ENCODE measurements around the gene UFD1. TPM values are rescaled to one million over a fixed set of nuclear protein-coding genes. Genes with fewer than 3 reads are reported as not detected.

UFD1 gene
- total RNA-seq, 4 donors from 2014 or later, result 32.3 to 47.5 (median 40.3) TPM

- TF ChIP-seq, protein P1, sequence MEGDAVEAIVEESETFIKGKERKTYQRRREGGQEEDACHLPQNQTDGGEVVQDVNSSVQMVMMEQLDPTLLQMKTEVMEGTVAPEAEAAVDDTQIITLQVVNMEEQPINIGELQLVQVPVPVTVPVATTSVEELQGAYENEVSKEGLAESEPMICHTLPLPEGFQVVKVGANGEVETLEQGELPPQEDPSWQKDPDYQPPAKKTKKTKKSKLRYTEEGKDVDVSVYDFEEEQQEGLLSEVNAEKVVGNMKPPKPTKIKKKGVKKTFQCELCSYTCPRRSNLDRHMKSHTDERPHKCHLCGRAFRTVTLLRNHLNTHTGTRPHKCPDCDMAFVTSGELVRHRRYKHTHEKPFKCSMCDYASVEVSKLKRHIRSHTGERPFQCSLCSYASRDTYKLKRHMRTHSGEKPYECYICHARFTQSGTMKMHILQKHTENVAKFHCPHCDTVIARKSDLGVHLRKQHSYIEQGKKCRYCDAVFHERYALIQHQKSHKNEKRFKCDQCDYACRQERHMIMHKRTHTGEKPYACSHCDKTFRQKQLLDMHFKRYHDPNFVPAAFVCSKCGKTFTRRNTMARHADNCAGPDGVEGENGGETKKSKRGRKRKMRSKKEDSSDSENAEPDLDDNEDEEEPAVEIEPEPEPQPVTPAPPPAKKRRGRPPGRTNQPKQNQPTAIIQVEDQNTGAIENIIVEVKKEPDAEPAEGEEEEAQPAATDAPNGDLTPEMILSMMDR (IDR thresholded peaks at IDR 0.05), result no peak
- ATAC-seq (ENCODE audit: low FRiP score) (no peak), DNase-seq (ENCODE audit: low spot score) (no peak)
These were observed 36.8 kb upstream of the UFD1 start for GRCh38 chr22:19515654-19516377.

DNA sequence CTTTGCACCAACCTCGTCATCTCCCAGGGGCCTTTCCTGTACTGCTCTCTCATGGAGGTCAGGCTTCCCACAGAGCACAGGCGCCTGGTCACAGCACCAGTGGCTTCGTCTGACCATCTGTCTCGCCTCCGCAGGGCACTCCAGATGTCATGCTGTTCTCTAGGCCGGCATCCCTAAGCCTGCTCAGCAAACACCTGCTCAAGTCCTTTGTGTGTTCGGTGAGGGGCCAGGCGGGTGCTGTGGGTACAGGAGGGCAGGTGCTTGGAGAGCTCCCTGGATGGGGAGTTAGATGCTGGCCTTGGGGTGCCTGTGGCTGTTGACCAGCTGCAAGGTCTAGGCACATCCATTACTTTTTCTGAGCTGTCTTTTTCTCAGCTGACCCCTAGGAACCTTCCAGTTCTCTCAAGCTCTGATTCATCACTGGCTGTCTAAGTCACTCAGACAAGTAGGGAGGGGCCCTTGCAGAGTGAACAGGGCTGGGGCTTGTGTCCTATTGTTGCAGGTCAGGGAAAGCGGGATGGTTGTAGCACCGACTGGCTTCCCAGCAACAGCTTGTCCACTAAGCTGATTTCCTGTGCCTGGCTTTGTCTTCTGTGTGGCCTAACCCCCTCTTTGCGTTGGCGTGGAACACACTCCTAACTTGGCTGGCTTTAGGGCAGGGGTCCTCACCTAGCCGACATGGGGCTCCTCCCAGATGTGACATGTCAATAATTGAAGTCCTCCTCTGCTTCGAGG is 36.0 kb upstream of the UFD1 start:
- DNase-seq (ENCODE audit: low spot score) (no peak), ATAC-seq (ENCODE audit: low FRiP score) (no peak)
- TF ChIP-seq, protein P1 (IDR thresholded peaks at IDR 0.05), result no peak

- DNase-seq (ENCODE audit: low spot score), result no peak
- ATAC-seq (ENCODE audit: low FRiP score), result no peak
- TF ChIP-seq, protein P1 (IDR thresholded peaks at IDR 0.05), result no peak
These were observed 34.8 kb upstream of the UFD1 start for GRCh38 chr22:19513823-19514222.

DNA sequence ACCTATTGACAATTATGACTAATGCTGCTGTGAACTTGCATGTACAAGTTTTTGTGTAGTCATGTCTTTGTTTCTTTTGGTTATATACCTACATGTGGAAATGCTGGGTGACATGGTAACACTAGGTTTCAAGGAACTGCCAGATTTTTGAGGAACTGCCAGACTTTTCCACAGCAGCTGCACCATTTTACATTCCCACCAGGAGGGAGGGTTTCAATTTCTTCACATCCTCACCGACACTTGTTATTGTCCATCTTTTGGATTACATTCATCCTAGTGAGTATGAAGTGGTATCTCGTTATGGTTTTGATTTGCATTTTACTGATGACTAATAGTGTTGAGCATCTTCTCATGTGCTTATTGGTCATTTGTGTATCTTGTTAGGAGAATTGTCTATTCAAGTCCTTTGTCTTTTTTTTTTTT is 31.9 kb upstream of the UFD1 start:
- ATAC-seq (ENCODE audit: low FRiP score) (no peak), DNase-seq (ENCODE audit: low spot score) (no peak)
- TF ChIP-seq, protein P1 (IDR thresholded peaks at IDR 0.05), result no peak

DNA sequence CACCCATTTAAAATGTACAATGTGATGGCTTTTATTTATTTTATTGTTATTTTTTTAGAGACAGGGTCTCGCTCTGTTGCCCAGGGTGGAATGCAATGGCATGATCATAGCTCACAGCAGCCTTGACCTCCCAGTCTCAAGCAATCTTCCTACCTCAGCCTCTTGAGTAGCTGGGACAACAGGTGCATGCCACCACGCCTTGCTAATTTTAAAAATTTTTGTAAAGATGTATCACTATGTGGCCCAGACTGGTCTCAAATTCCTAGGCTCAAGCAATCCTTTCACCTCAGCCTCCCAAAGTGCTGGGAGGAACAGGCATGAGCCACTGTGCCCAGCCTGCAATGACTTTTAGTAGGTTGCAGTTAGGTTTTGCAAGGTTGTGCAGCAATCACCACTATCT is 30.9 kb upstream of the UFD1 start:
- DNase-seq (ENCODE audit: low spot score) (no peak), ATAC-seq (ENCODE audit: low FRiP score) (no peak)
- TF ChIP-seq, protein P1 (IDR thresholded peaks at IDR 0.05), result no peak

DNA sequence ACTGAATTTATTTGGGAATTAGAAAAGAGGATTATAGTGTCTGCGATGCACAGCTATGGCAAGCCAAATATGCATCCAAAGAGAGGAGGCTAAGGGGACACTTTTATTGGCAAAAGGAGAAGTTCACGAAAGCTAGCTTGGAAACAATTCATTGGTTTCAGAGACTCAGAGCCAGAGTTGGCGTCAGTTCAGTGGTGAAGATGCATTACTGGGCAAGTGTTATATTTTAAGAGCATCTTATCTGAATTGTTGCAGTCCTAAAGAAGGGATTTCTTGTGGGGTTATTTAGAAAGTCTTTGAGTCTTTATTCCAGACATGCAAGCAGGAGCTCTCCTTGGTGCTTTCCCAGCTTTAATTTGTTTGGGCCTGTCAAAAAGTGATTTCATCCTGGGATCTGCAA is 30.2 kb upstream of the UFD1 start:
- DNase-seq (ENCODE audit: low spot score), result no peak
- TF ChIP-seq, protein P1 (IDR thresholded peaks at IDR 0.05), result no peak
- no peak for ATAC-seq (ENCODE audit: low FRiP score)

Data from omental fat pad (tissue), 4 donors.